ENCODE data around the gene SLC13A3.

Gene SLC13A3

GRCh38 chr20:46651091-46651962 lies at the start of gene SLC13A3:
SLC13A3 (minus strand) TSS chr20:46651459; CDS start chr20:46651421, 38 bp downstream.
- Histone ChIP-seq H3K36me3 (ENCODE audit: insufficient read depth, low read length) (no peaks in the 10 kb centered on the region), H4K20me1 (ENCODE audit: insufficient read depth, low read length, poor library complexity, severe bottlenecking) (no peaks in the 10 kb centered on the region), H3K27me3 (ENCODE audit: insufficient read depth, low read length, poor library complexity, severe bottlenecking) (no peaks in the 10 kb centered on the region), H3K79me2 (ENCODE audit: insufficient read depth, low read length) (no peaks in the 10 kb centered on the region), H3K9me3 (ENCODE audit: insufficient read depth, low read depth, low read length) (no peaks in the 10 kb centered on the region), H3F3A (ENCODE audit: low read depth) (no peaks in the 10 kb centered on the region), H3K4me1 (ENCODE audit: insufficient read depth, low read length, poor library complexity, severe bottlenecking) (no peaks in the 10 kb centered on the region), H3K4me2 (ENCODE audit: low read depth, low read length, poor library complexity, severe bottlenecking) (no peak within 1 kb of the TSS), H2AFZ (ENCODE audit: low read length) (no peak within 1 kb of the TSS), H3K4me3 (ENCODE audit: low read length, poor library complexity, severe bottlenecking) (no peak within 1 kb of the TSS), H3K9me2 (replicated peaks; ENCODE audit: low read depth, low read length) (no peaks in the 10 kb centered on the region), H3K9ac (ENCODE audit: low read depth, low read length, poor library complexity, severe bottlenecking) (no peak within 1 kb of the TSS)
- no peak for TF ChIP-seq CTCF (conservative IDR thresholded peaks at IDR 0.05; ENCODE audit: low read length)
- TF ChIP-seq EZH2phosphoT487 (IDR thresholded peaks at IDR 0.05; ENCODE audit: borderline replicate concordance) = no peak

GRCh38 chr20:46701057-46701456 lies 49.8 kb upstream of the SLC13A3 start:
- Histone ChIP-seq H4K20me1 (ENCODE audit: insufficient read depth, low read length, poor library complexity, severe bottlenecking) (no peaks in the 10 kb centered on the region), H3K27me3 (ENCODE audit: insufficient read depth, low read length, poor library complexity, severe bottlenecking) (no peaks in the 10 kb centered on the region), H3K36me3 (ENCODE audit: insufficient read depth, low read length) (no peaks in the 10 kb centered on the region), H3K4me1 (ENCODE audit: insufficient read depth, low read length, poor library complexity, severe bottlenecking) (peaks cover 15% of the 10 kb centered on the region), H3K79me2 (ENCODE audit: insufficient read depth, low read length) (no peaks in the 10 kb centered on the region), H3K9ac (ENCODE audit: low read depth, low read length, poor library complexity, severe bottlenecking) (no peak overlapping the region), H3K9me3 (ENCODE audit: insufficient read depth, low read depth, low read length) (no peaks in the 10 kb centered on the region), H3K4me2 (ENCODE audit: low read depth, low read length, poor library complexity, severe bottlenecking) (no peak overlapping the region), H3K9me2 (replicated peaks; ENCODE audit: low read depth, low read length) (no peaks in the 10 kb centered on the region), H3K4me3 (ENCODE audit: low read length, poor library complexity, severe bottlenecking) (no peak overlapping the region), H3F3A (ENCODE audit: low read depth) (no peaks in the 10 kb centered on the region), H2AFZ (ENCODE audit: low read length) (no peak overlapping the region)
- TF ChIP-seq EZH2phosphoT487 (IDR thresholded peaks at IDR 0.05; ENCODE audit: borderline replicate concordance) (no peak), CTCF (conservative IDR thresholded peaks at IDR 0.05; ENCODE audit: low read length) (no peak)

GRCh38 chr20:46700481-46700880 lies 49.2 kb upstream of the SLC13A3 start:
- Histone ChIP-seq H3K79me2 (ENCODE audit: insufficient read depth, low read length) (no peaks in the 10 kb centered on the region), H3K4me1 (ENCODE audit: insufficient read depth, low read length, poor library complexity, severe bottlenecking) (peaks cover 17% of the 10 kb centered on the region), H3K9me3 (ENCODE audit: insufficient read depth, low read depth, low read length) (no peaks in the 10 kb centered on the region), H3K4me3 (ENCODE audit: low read length, poor library complexity, severe bottlenecking) (no peak overlapping the region), H3K27me3 (ENCODE audit: insufficient read depth, low read length, poor library complexity, severe bottlenecking) (no peaks in the 10 kb centered on the region), H3K9me2 (replicated peaks; ENCODE audit: low read depth, low read length) (no peaks in the 10 kb centered on the region), H3K9ac (ENCODE audit: low read depth, low read length, poor library complexity, severe bottlenecking) (no peak overlapping the region), H3K4me2 (ENCODE audit: low read depth, low read length, poor library complexity, severe bottlenecking) (no peak overlapping the region), H3K36me3 (ENCODE audit: insufficient read depth, low read length) (no peaks in the 10 kb centered on the region), H4K20me1 (ENCODE audit: insufficient read depth, low read length, poor library complexity, severe bottlenecking) (no peaks in the 10 kb centered on the region), H2AFZ (ENCODE audit: low read length) (no peak overlapping the region), H3F3A (ENCODE audit: low read depth) (no peaks in the 10 kb centered on the region)
- no peak for TF ChIP-seq CTCF (conservative IDR thresholded peaks at IDR 0.05; ENCODE audit: low read length)
- no peak for TF ChIP-seq EZH2phosphoT487 (IDR thresholded peaks at IDR 0.05; ENCODE audit: borderline replicate concordance)
